ENCODE results near the gene GAK.

GAK gene

DNA sequence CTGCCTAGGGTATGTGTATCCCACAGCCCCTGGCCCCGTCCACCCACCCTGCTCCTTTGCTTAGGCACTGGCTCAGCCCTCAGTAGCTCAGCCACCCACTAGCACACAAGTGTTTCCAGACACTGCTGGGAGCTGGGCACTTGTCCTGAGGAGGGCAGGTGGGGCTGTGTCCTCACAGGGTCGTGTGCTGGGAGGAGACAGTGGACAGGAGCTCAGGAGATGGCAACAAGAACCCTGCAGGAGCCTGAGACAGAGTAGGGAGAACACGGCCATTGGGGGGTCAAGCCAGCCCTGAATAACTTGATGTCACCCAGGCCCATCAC, 100.7 kb downstream of the GAK start:
- H3K4me3 ChIP-seq (ENCODE audit: control insufficient read depth, low read depth, low read length): no peak overlapping the region
- no peak for DNase-seq (ENCODE audit: low read depth)
- TF ChIP-seq CTCF (IDR thresholded peaks at IDR 0.05; ENCODE audit: control insufficient read depth, insufficient read depth, low read depth, low read length, missing control alignments): no peak

- TF ChIP-seq CTCF (IDR thresholded peaks at IDR 0.05; ENCODE audit: control insufficient read depth, insufficient read depth, low read depth, low read length, missing control alignments): no peak
- H3K4me3 ChIP-seq (ENCODE audit: control insufficient read depth, low read depth, low read length): no peak overlapping the region
- no peak for DNase-seq (ENCODE audit: low read depth)
Observed at GRCh38 chr4:830601-831482, 101.3 kb downstream of the GAK start.

- no peak for TF ChIP-seq CTCF (IDR thresholded peaks at IDR 0.05; ENCODE audit: control insufficient read depth, insufficient read depth, low read depth, low read length, missing control alignments)
- DNase-seq (ENCODE audit: low read depth): no peak
Observed at GRCh38 chr4:829761-830600, 102.1 kb downstream of the GAK start.

GRCh38 chr4:829291-829690, 102.8 kb downstream of the GAK start:
- DNase-seq (ENCODE audit: low read depth): no peak
- no peak for TF ChIP-seq CTCF (IDR thresholded peaks at IDR 0.05; ENCODE audit: control insufficient read depth, insufficient read depth, low read depth, low read length, missing control alignments)
- H3K4me3 ChIP-seq (ENCODE audit: control insufficient read depth, low read depth, low read length): no peak overlapping the region

More at GRCh38 chr4:829761-830600, 102.1 kb downstream of the GAK start:
- H3K4me3 ChIP-seq (ENCODE audit: control insufficient read depth, low read depth, low read length): no peak overlapping the region

- no peak overlapping the region for H3K4me3 ChIP-seq (ENCODE audit: control insufficient read depth, low read depth, low read length)
- DNase-seq (ENCODE audit: low read depth): no peak
- peak; percentile 15 for TF ChIP-seq CTCF (IDR thresholded peaks at IDR 0.05; ENCODE audit: control insufficient read depth, insufficient read depth, low read depth, low read length, missing control alignments)
Observed at GRCh38 chr4:828641-829271, 103.4 kb downstream of the GAK start.

- no peak overlapping the region for H3K4me3 ChIP-seq (ENCODE audit: control insufficient read depth, low read depth, low read length)
- no peak for TF ChIP-seq CTCF (IDR thresholded peaks at IDR 0.05; ENCODE audit: control insufficient read depth, insufficient read depth, low read depth, low read length, missing control alignments)
- no peak for DNase-seq (ENCODE audit: low read depth)
Observed at GRCh38 chr4:827209-828081, 104.7 kb downstream of the GAK start.

Measured in AG09309 (cell line).